Caki2 (cell line): ENCODE results near the gene PTPRF. TPM values are rescaled to one million over a fixed set of nuclear protein-coding genes. Genes with fewer than 3 reads are reported as not detected.
A peak's percentile ranks its signal among the peaks of the same experiment; 100 is the strongest.
"Not testable (repeated sequence)": the region's sequence is repeated elsewhere in the genome, so short reads cannot be mapped to it uniquely, and the experiment has no call there.

Experiments used
- DNase-seq: peaks from one replicate; pipeline ENCODE4 v3.0.0-alpha.2; 2015; ENCODE audit warnings: low read depth
- in situ Hi-C: cut with HindIII; loops from 2 replicates; pipeline ENCODE4 v1.10.0; 2016; ENCODE audit warnings: low sequenced_read_pairs, low pct_unique_long_range_greater_than_20kb, mixed read lengths
- total RNA-seq: library from RNA; depleted of rRNA; stranded (reverse); fragments of >200 nt; shearing (Covaris generic); gene quantifications from 2 replicates; pipeline ENCODE4 v1.2.3, GENCODE V29; 2014; ENCODE audit warnings: low replicate concordance

Gene PTPRF
- total RNA-seq, 1 experiment from 2014 or later = 74.1 TPM

DNA sequence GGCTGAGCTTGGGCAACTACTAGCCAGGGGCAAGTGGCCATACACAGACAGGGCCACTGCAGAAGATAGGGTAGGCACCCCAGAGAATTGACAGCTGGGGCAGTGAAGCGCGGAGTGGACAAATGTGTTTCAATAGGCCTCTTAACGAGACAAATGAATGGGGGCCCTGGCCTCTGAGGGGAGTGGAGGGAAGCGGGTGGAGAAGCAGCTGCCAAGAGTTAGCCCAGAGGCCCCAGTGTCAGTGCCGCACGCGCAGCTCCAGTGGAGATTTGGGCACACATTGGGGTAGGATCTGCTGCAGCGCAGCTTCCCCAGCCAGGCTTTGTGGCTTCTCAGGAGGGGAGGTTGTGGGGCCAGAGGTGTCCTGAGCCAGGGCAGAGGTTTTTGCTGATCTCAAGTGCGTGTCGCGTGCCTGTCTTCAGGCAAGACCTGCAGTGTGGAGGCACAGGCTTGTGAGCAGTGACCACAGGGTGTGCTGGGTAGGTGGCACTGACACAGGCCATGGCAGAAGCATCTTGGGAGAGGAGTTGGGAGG is 16.9 kb downstream of the PTPRF start:
- in situ Hi-C loops = no loop called here
- DNase-seq = no peak

DNA sequence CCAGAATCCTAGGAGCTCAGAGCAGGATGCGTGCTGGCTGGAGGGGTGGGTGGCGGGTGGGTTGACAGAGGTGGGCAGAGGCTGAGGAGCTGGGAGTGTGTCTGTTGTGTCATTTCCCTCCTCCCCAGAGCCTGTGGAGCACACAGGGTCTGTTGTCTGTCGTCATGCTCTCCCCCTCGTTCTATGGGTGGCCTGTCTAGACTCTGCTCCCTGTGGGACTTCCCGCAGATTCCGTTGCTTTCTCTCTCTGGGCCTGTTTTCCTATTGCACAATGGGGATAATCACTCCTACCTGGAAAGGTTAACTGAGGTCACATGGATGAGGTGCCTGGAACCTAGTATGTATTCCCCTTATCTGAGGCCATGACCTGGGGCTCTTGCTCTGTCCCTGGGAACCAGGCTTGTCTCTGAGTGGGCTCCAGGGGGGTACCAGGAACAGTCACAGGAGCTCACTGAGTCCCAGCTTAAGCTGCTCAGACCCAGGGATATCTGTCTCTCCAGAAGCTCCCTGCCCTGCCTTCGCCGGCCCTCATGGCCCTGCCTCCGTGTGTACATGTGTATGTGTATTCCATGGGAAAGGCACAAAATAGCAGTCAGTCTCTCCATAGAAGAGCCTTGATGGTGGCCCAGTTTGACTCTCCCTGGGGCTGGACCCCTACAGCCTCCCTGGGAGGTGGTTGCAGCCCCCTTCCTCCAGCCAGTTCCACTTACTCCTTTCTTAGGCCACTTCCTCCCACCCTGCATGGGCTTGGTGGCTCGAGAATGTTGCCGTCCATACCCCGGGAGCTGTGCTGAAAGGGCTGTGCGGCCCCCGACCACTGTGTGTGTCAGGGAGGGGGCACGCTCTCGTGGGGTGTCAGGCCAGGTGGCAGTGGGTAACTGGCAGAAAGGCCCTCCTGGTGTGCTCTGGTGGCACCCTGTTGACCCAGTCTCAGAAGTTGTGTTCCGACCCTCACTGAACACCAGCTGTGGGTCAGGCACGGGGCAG is 17.9 kb downstream of the PTPRF start:
- DNase-seq = peak; percentile 32
- in situ Hi-C loops = no loop called here

DNA sequence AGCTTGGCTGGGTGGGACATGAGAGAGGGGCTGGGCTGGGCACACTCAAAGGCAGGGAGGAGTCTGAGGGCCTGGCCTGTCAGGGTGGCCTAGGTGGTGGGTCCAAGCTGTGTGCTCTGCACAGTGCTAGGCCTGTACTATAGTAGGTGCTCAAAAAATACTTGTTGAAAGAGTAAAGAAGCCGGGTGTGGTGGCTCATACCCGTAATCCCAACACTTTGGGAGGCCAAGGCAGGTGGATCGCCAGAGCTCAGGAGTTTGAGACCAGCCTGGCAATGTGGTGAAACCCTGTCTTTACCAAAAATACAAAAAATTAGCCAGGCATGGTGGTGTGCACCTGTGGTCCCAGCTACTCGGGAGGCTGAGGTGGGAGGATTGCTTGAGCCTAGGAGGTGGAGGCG is 18.7 kb downstream of the PTPRF start:
- in situ Hi-C loops, DNase-seq: not testable (repeated sequence)

DNA sequence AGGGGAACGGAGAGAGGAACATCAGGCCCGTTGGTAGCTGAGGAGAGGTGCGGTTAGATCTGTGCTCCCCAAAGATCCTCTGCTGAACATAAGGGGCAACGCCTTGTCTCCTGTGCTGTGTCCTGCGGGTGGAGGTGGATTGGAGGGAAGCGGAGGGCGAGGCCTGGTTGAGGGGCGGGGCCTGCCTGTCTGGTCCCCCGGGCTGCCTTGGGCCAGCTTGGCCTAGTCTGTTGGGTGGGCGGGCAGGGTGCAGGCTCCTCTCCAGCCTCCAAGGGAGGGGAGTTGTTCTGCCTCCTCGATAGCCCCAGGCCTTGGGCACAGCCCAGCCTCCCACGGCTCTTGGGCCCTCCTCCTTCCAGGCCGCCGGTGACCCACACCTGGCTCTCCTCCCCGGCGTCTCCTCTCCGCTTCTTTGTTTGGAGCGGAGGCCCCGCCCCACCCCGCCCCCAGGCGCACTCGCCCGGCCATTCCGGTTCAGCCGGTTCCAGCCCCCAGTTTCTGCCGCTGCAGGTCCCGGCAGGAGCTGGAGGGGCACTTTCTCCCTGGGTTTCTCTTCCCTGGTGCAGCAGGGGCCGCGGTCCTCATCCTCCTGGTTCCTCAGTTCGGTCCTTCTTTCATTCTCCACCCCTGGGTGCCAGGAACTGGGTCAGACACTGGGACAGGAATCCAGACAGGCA is 19.4 kb downstream of the PTPRF start:
- in situ Hi-C loops = no loop called here
- DNase-seq = no peak

DNA sequence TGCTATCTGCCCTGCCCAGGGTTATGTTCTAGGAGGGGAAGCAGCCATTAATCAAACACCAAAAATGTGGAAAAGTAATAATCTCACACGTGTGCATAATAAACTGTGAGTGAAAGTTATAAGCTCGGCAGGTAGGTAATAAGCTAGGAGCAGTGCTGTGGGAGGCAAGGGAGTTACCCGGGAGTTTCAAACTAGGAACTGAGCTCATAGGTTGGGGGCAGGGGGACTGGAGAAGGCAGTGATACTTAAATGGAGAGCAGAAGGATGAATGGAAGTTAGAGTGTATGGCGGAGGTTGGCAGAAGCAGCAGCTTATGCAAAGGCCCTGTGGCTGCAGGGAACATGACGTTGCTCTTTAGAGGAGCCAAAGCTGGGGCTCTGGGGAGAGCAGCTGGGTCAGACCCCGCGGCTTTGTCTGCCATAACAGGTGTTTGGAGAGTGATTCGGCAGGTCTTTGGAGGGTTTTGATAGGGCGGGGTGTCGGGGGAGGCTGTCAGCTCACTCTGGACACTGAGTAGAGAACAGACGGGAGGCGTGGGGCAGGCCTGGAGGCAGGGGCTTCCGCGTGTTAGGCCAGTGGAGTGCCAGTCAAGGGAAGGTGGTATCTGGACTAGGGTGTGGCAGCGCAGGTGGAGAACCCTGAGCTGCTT is 20.0 kb downstream of the PTPRF start:
- in situ Hi-C loops = no loop called here
- no peak for DNase-seq

DNA sequence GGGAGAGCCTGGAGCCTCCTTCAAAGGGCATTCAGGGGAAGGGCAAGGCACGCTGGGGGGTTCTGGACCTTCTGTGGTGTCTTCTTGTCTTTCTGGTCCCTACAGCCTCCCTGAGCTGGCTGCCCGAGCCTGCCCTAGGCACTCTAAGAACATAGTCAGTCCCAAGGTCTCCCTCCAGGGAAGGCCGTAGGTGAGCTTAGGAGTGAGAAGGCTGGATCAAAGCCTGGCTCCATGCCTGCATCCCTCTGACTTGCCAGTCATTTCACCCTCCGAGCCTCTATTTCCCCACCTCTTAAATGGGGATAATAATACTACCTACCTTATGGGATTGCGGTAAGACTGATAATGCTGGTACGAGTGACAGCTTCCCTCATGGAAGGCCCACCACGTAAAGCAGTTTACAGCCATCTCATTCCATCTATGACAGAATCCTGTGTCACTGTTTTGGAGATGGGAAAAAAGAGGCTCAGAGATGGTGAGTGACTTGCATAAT is 20.8 kb downstream of the PTPRF start:
- in situ Hi-C loops = no loop called here
- DNase-seq = no peak

DNA sequence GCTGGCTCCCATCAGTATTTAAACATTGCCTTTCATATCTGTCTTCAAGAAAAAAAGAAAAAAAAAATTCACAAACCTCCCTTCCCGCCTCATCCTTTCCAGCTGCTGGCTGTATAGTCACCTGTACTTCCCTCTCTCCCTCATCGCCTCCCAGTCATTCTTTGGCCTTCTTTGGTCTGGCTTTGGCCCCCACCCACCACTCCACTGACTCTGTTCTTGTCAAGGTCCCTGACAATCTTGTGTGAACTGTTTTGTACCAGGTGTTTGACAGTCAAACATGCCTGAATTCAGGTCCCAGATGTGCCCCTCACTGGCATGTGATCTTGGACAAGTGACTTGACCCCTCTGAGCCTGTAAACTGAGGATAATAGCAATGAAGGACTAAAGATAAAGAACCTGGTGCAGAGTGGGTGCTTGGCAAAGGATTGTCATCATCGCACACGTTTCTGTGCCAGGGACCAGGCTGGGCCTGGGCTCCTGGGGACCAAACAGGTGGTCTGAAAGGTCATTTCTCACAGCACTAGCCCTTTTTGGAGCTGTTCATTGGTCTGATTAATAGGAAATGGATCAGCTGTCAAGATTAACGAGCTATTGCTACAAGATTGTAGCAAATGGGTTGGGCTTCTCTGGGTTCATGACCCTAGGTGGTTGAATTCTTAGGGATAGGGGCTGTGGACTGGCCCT is 21.5 kb downstream of the PTPRF start:
- in situ Hi-C loops = no loop called here
- DNase-seq = no peak

DNA sequence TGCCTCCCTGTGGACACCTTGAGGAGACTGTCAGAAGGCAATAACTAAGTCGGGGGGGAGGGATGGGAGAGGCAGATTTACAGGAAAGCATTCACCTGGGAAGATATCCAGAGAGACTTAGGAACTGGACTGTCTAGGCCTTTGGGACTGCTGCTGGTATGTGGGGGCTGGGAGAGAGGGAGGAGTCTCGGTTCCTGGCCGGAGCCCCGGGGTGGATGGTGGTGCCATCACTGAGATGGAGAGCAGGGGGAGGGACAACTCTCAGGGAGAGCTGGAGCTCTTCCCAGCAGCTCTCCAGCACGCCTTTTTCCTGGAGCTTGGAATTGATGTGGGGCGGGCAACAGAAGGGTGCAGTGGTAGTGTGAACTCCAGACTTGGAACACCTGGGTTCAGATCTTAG is 22.1 kb downstream of the PTPRF start:
- no peak for DNase-seq

DNA sequence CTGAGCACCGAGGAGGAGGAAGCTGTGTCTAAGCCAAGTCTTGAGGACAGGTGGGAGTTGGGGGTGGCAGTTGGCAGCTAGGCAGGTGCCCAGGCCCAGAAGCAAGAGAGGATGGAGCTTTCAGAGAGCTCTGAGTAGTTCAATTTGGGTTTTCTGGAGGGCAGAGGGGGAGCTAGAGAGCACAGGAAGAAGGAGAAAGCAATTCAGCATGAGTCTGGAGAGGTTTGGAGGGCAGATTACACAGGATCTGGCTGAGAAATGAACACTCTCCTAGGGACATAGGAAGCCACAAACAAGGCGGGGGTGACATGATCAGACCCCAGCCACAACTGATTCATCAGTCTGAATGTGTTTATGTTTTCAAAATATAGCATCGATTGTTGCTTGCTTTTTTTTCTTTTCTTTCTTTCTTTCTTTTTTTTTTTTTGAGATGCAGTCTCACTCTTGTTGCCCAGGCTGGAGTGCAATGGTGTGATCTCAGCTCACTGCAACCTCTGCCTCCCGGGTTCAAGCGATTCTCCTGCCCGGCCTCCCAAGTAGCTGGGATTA is 23.8 kb downstream of the PTPRF start:
- DNase-seq = peak; percentile 33
- in situ Hi-C loops = no loop called here

More for the DNA sequence above, 22.1 kb downstream of the PTPRF start:
- in situ Hi-C loops = no loop called here

DNA sequence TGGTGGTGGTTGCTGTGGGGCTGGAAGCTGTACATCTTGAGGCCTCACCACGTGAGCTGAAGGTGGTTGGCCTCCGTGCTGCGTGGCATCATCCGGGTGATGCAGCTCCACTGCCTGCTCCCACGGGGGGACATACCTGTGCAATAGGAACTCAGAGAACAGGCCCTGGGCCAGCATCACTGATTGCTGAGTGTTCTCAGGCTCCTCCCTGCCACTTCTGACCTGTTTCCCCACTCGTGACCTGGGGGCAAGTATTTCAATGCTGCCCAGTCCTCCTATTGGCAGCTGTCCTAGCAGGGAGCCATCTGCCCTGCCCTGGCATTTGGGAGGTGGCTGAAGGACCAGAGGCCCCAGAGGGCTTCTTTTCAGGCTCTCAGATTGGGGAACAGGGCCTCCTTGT is 26.1 kb downstream of the PTPRF start:
- no peak for DNase-seq
- in situ Hi-C loops = no loop called here

DNA sequence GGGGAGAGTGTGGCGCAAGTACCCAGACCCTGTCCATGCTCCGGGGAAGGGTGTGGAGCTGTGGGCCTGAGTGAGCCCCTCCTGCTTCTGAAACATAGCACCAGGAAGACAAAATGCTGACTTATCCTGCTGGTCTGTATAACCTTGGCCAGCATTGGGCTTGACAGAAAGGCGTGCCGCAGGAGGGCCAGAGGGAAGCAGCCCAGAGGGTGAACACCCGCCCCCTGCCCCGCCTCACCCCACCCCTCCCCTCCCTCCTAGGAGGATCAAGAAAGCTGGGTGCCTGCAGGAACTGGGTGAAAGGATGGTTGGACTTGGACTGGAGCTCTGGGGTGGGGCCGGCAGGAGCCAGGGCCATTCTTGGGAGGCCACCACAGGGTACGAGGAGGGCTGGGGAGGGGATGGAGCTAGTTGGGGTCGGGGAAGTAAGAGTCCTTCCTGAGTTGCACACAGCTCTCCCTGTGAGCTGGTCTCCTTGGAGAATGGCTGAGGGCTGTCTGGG is 27.1 kb downstream of the PTPRF start:
- in situ Hi-C loops = no loop called here
- peak; percentile 29 for DNase-seq

DNA sequence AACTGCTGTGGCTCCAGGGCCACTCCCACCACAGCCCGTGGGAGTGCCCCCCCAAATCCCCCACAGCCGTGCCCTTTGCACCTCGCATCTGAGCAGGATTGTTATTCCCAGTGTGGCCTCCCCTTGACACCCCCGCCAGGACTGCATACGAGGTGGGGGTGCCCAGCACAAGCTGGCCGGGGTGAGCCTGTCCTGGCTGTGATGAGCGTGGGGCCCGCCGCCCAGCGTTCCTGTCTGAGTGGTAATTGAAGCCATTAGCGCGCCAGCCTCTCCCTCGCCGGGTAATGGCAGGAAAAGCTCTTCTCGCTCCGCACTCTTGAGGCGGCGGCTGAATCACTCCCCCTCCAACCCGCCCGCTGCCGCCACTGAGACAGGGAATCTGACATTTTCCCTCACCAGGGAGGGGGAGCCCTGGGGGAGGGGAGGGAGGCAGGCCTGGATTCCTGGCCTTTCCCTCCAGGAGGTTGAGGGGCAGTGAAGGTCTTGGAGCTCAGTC is 27.7 kb downstream of the PTPRF start:
- no peak for DNase-seq
- in situ Hi-C loops = no loop called here

DNA sequence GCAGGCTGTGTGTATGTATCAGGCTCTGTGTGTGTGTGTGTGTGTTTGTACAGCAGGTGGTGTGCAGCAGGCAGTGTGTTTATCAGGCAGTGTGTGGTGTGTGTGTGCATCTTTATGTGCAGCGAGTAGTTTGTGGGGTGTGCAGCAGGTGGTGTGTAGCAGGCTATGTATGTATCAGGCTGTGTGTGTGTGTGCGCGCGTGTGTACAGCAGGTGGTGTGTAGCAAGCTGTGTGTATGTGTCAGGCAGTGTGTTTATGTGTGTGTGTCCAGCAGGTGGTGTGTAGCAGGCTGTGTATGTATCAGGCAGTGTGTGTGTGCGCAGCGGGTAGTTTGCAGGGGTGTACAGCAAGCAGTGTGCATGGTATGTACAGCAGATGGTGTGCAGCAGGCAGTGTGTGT is 29.0 kb downstream of the PTPRF start:
- in situ Hi-C loops = no loop called here
- DNase-seq = no peak

DNA sequence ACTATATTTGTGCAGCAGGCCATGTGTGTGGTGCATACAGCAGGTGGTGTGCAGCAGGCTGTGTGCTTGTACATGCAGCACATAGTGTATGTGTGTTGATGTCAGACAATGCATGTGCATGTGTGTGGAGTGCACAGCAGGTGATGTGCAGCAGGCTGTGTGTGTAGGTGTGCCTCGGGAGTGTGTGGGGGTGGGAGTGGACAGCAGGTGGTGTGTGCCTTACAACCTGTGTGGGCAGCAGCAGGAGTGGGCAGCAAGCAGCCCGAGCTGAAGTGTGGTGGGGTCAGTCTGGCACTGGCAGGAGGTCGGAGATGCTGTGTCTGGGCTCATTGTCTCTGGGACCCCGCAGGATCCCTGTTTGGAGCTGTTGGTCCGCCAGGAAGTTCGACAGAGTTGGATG is 29.6 kb downstream of the PTPRF start:
- no peak for DNase-seq
- in situ Hi-C loops = no loop called here

DNA sequence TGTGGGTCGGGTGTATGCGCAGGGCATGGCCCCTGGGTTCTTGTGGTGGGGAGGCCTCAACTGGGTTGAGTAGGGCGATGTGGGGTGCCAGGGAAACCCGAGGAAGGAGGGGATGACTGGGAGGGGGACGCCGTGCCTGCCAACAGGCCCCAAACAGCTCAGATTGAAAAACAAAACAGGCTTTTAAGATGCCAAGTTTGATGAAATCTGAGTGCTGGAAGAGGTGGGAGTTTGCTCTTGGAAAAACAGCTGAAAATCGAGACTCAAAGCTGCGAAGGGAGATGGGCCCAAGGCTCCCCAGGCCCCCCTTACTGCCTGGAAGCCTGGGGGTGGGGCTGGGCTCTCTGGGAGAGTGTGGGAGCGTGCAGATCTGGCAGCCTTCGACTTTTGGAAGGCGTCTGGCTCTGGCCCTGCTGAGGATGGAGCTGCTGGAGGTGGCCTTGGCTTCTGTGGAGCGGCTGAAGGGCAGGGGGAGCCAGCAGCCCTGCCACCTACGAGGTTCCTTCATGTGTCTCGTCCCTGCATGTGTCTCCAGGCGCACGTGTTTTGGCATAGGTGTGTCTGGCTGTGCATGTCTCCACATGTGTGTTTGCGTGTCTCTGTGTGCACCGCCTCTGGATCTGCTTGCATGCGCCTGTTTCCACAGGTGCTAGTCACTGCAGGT is 33.3 kb downstream of the PTPRF start:
- in situ Hi-C loops = no loop called here
- DNase-seq = no peak

DNA sequence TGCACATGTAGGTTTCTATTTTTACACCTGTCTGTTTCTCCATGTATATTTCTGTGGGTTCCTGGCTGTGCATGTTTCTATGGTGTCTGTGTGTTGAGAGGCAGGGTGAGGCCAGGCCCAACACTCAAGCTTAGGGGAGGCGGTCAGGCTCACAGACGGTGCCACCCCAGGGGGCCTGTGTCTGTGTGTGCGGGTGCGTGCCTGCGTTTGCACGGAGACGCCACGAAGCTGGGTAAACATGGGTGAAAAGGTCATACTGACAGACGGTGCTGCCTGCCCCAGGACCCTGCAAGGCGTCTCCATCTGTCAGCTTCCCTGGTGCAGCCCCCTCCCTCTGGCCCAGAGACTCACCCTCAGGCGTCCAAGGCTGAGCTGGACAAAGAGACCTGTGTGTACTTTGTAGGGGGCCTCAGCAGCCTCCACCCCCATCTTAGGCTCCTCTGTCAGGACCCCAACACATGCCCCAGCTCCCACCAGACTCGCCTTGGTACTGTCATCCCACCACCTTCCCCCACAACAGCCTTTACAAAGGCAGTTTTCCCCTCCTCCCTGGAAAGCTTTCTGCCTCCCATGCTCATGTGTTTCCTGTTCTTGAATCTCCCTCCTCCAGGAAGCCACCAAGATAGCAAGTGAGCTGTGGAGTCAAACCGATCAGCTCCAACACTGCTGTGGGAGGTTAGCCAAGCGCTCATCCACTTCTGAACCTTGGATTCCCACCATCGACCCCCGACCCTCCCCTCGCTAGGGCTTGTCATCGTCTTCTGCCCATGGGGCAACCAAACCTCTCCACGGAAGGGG is 34.1 kb downstream of the PTPRF start:
- DNase-seq = no peak
- in situ Hi-C loops = no loop called here
